Loucy (cell line): Measurements from ENCODE around the gene DTNBP1.

Experiments
- H2AFZ ChIP-seq: fragments of 200-600 bp; sonication (generic); 2 replicates; pipeline ENCODE4 v1.6.0; 2016; ENCODE audit warnings: antibody characterized with exemption, mild to moderate bottlenecking, low read length, moderate library complexity
- H3F3A ChIP-seq: fragments of 200-600 bp; 2 replicates; pipeline ENCODE4 v1.6.0; 2016; ENCODE audit warnings: antibody characterized with exemption, low read depth, mild to moderate bottlenecking
- H3K27me3 ChIP-seq: fragments of 200-600 bp; sonication (generic); 2 replicates; pipeline ENCODE4 v1.6.1; 2014; ENCODE audit warnings: low read length, mild to moderate bottlenecking; ENCODE audit not compliant: insufficient read depth, poor library complexity, severe bottlenecking
- H3K36me3 ChIP-seq: fragments of 200-600 bp; sonication (generic); 2 replicates; pipeline ENCODE4 v1.6.1; 2016; ENCODE audit warnings: low read length; ENCODE audit not compliant: insufficient read depth
- H3K4me1 ChIP-seq: fragments of 200-600 bp; sonication (generic); 2 replicates; pipeline ENCODE4 v1.5.1; 2014; ENCODE audit warnings: low read length, mild to moderate bottlenecking; ENCODE audit not compliant: insufficient read depth, poor library complexity, severe bottlenecking
- H3K4me2 ChIP-seq: fragments of 200-600 bp; sonication (generic); 2 replicates; pipeline ENCODE4 v1.6.0; 2014; ENCODE audit warnings: antibody characterized with exemption, low read length, low read depth, mild to moderate bottlenecking; ENCODE audit not compliant: poor library complexity, severe bottlenecking
- H3K4me3 ChIP-seq: fragments of 200-600 bp; sonication (generic); 2 replicates; pipeline ENCODE4 v1.5.1; 2014; ENCODE audit warnings: low read length, mild to moderate bottlenecking, mixed read lengths; ENCODE audit not compliant: poor library complexity, severe bottlenecking
- H3K79me2 ChIP-seq: fragments of 200-600 bp; sonication (generic); 2 replicates; pipeline ENCODE4 v1.6.1; 2014; ENCODE audit warnings: low read length; ENCODE audit not compliant: insufficient read depth
- H3K9ac ChIP-seq: fragments of 200-600 bp; sonication (generic); 2 replicates; pipeline ENCODE4 v1.6.0; 2014; ENCODE audit warnings: mild to moderate bottlenecking, low read depth, low read length, moderate library complexity; ENCODE audit not compliant: poor library complexity, severe bottlenecking
- H3K9me2 ChIP-seq: fragments of 200-600 bp; sonication (generic); replicated peaks from 2 replicates; pipeline ENCODE4 v1.6.1; 2016; ENCODE audit warnings: low read depth, low read length, mixed read lengths
- H3K9me3 ChIP-seq: fragments of 200-600 bp; sonication (generic); 2 replicates; pipeline ENCODE4 v1.6.1; 2014; ENCODE audit warnings: mild to moderate bottlenecking, antibody characterized with exemption, low read length, low read depth; ENCODE audit not compliant: insufficient read depth
- H4K20me1 ChIP-seq: fragments of 200-600 bp; sonication (generic); 2 replicates; pipeline ENCODE4 v1.6.0; 2014; ENCODE audit warnings: antibody characterized with exemption, low read length, mild to moderate bottlenecking; ENCODE audit not compliant: insufficient read depth, poor library complexity, severe bottlenecking
- CTCF ChIP-seq: fragments of 200-600 bp; sonication (generic); conservative IDR thresholded peaks from 2 replicates; pipeline ENCODE4 v1.5.1; 2014; ENCODE audit warnings: mild to moderate bottlenecking, antibody characterized with exemption, low read length
- EZH2phosphoT487 ChIP-seq: fragments of 200-600 bp; IDR thresholded peaks from 2 replicates; pipeline ENCODE4 v1.6.1; 2018; ENCODE audit warnings: antibody characterized with exemption, mild to moderate bottlenecking, moderate library complexity, borderline replicate concordance

Gene DTNBP1

GRCh38 chr6:15643542-15643941 lies 19.3 kb downstream of the DTNBP1 start:
- Histone ChIP-seq H3K27me3 (peaks cover 4% of the 10 kb centered on the region), H3K9me3 (peaks cover 19% of the 10 kb centered on the region), H3K9me2 (no peaks in the 10 kb centered on the region), H3K36me3 (peaks cover 25% of the 10 kb centered on the region), H2AFZ (no peak overlapping the region), H3K4me1 (no peaks in the 10 kb centered on the region), H3K79me2 (peaks cover 48% of the 10 kb centered on the region), H4K20me1 (no peaks in the 10 kb centered on the region), H3F3A (no peaks in the 10 kb centered on the region), H3K9ac (no peak overlapping the region), H3K4me3 (no peak overlapping the region), H3K4me2 (no peak overlapping the region)
- no peak for TF ChIP-seq CTCF
- TF ChIP-seq EZH2phosphoT487 = no peak

- no peaks in the 10 kb centered on the region for H3F3A ChIP-seq
- no peaks in the 10 kb centered on the region for H3K9me2 ChIP-seq
- peaks cover 27% of the 10 kb centered on the region for H3K36me3 ChIP-seq
- TF ChIP-seq EZH2phosphoT487 (no peak), CTCF (peak; percentile 58)
- no peaks in the 10 kb centered on the region for H3K4me1 ChIP-seq
- H3K9me3 ChIP-seq = peaks cover 19% of the 10 kb centered on the region
- H3K27me3 ChIP-seq = peaks cover 4% of the 10 kb centered on the region
- H2AFZ ChIP-seq = no peak overlapping the region
- H3K4me3 ChIP-seq = no peak overlapping the region
- H3K9ac ChIP-seq = no peak overlapping the region
- no peaks in the 10 kb centered on the region for H4K20me1 ChIP-seq
- no peak overlapping the region for H3K4me2 ChIP-seq
- peaks cover 45% of the 10 kb centered on the region for H3K79me2 ChIP-seq
Measured at GRCh38 chr6:15642276-15642675, 20.6 kb downstream of the DTNBP1 start.

GRCh38 chr6:15638373-15638772 lies 24.5 kb downstream of the DTNBP1 start:
- no peak overlapping the region for H3K4me2 ChIP-seq
- no peaks in the 10 kb centered on the region for H3F3A ChIP-seq
- no peaks in the 10 kb centered on the region for H3K9me2 ChIP-seq
- no peak overlapping the region for H3K4me3 ChIP-seq
- H4K20me1 ChIP-seq = no peaks in the 10 kb centered on the region
- H2AFZ ChIP-seq = no peak overlapping the region
- peaks cover 10% of the 10 kb centered on the region for H3K9me3 ChIP-seq
- no peak for TF ChIP-seq EZH2phosphoT487
- TF ChIP-seq CTCF = no peak
- peaks cover 16% of the 10 kb centered on the region for H3K79me2 ChIP-seq
- H3K9ac ChIP-seq = no peak overlapping the region
- no peaks in the 10 kb centered on the region for H3K4me1 ChIP-seq
- H3K36me3 ChIP-seq = peaks cover 26% of the 10 kb centered on the region
- H3K27me3 ChIP-seq = peaks cover 4% of the 10 kb centered on the region
